Fibroblast of the conjunctiva (primary cell): ENCODE results near the gene BLVRB.

Experiments
- DNase-seq: peaks from one replicate; pipeline ENCODE4 v3.0.0-alpha.2; 2010; ENCODE audit warnings: low read depth

Gene BLVRB

DNA sequence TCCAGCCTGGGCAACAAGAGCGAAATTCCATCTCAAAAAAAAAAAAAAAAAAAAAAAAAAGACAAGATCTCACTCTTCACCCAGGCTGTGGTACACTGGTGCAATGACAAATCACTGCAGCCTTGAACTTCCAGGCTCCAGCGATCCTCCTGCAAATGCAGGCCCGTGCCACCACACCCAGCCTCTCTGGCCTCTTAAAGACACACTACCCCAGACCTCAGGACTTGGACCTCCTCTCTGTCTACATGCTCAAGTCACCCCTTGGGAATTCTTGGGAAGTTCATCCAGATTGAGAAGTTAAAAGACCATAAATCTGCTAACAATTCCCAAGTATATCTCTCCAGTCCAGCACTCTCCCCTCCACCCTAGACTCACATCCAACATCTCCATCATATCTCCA lies 65.0 kb downstream of the BLVRB start:
- no peak for DNase-seq

GRCh38 chr19:40398417-40399131 lies 67.0 kb downstream of the BLVRB start:
- DNase-seq, result no peak
